GM21619 (cell line): Measurements from ENCODE around the gene CCSER1.
"Not testable (repeated sequence)": the region's sequence is repeated elsewhere in the genome, so short reads cannot be mapped to it uniquely, and the experiment has no call there.

ENCODE experiments used
- ATAC-seq: cut with Tn5 transposase; IDR thresholded peaks from one replicate; pipeline ENCODE4 v1.9.1; 2021; ENCODE audit not compliant: unreplicated experiment

The CCSER1 gene

DNA sequence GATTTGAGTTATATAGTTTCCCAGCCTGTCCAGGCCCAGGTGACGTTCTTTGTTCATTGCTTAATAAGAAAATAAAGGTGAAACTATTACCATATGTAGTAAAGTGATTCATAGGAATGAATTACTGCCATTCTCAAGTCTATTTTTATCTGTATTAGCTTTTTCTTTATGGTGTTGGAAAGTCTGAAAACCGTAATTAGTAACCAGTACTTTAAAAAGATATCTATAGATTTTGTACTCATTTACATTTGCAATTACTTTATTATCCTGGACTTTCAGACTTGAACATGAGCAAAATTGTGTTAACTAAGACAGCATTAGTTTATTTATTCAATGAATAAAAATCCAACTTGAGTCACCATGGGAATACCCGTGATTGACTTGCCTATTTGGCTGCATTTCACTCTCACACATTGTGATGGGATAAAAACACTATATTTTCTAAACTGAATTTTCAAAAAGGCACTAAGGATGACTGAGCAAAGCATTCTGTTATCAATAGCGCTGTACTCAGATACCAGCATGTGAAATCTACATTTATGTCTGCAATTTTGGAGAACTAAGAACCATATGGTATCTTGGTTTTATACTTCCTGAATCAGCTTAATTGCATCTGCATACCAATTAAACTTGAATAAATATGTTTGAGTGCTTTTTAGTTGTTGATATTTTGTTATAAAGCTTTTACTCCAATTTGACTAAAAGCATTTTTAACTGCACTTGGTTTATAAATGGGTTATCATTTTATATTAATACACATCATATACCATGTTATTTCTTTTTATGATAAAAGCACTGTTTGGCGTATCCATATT is 154.6 kb downstream of the CCSER1 start:
- ATAC-seq, result no peak

DNA sequence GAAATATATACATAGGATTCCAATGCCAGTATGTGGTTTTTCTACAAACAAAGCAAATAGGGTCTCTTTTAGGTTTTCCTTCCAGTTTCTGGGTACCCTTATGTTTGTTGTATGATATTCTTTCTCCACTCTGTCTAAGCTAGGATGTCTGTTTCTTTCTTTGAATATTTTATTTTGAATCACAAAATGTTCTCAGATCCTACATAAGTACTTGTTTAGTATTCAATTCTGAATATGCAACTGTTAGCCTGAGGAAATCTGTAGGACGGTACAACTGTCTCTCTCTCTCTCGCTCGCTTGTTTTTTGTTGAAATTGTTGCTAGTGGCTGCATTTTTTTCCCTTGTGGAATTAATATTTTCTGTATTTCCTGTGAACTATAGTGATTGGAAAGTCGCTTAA is 163.2 kb downstream of the CCSER1 start:
- ATAC-seq, result no peak

- no peak for ATAC-seq
Measured at GRCh38 chr4:90292438-90292837, 165.2 kb downstream of the CCSER1 start.

DNA sequence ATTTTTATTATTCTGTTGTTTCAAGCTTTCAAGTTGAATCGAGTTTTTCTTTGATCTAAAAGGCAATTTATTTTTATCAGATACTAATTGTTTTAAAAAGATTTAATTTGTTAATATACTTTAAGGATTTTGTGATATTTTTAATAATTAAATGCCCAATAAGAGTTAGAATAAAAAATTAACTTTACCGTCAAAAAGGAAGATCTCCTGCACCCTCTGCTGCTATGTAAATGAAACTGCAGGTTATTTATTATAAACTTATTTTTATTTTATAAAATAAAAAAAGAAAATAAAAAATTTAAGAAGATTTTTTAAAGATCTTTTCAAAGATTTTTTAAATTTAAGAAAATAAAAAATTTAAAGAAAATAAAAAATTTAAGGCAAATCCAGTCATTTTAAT is 166.1 kb downstream of the CCSER1 start:
- ATAC-seq, result no peak

DNA sequence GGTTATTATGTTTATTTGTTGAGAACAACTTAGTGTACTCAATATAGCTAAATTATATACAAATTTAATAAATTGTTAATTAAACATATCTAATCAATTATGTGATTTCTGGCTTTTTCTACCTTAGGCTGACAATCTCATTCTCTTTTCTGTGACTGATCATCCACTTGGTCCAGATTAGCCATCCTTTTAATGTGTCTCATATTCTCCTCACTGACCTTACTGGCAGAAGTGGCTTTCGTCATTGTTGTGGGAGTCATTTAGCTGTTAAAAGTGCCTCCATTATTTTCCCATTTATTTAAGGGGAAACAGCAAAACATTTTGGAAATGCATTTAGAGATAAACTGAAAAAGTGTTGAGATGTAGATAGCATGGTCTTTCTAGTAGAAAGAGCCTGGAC is 172.2 kb downstream of the CCSER1 start:
- no peak for ATAC-seq

DNA sequence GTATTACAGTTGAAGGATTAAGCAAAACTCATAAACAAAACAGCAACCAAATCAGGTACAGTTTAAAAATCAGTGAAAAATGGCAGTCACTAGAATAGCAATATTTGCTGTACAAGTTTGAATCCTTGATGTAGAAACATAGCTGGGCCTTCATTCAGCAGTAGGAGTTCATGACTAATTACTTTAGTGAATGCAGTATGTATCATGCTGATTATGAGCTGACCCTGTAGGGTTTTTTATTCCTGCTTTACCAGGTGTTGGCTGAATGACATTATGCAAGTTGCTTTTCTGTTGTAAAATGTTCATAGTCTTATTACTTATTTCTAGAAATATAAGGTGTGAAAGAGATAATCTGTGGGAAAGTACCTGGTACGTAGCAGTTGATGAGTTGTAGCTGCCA is 179.6 kb downstream of the CCSER1 start:
- ATAC-seq, result no peak

GRCh38 chr4:90317140-90317539 is 189.9 kb downstream of the CCSER1 start:
- ATAC-seq, result not testable (repeated sequence)

DNA sequence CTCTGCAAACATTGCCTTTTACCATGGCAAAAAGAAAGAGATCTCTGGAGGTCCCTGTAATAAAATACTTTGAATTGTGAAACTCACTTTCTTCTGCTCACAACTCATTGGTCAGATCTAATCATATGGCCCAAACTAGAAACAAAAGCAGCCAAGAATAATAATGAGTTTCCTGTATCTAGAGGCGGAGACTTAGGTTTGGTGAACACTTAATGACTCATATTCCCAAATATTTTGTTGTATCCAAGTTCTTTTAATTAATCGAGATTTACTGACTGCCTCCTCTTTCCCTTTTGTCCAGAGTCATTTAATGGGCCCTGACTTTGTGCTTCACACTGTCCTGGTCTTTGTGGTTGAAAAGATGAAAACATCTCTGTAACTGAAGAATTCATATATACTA is 190.6 kb downstream of the CCSER1 start:
- no peak for ATAC-seq

DNA sequence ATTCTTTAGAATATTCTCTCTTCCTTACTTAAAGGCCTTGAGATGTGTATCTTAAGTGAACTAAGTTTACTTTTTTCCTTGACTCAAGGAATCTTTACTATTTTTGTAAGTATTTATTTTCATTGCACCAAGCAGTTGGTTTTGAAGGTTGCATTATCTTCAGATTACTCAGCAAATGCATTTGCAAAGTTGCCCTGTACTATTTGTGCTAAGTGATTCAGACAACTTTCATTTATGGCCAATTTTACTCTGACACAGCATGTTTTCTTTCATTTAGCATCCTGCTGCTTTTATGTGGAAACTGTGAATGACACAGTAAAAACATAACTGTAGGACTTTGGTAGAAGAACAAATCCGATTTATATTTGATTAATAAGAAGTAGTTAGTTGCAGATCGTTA is 191.0 kb downstream of the CCSER1 start:
- ATAC-seq, result no peak

DNA sequence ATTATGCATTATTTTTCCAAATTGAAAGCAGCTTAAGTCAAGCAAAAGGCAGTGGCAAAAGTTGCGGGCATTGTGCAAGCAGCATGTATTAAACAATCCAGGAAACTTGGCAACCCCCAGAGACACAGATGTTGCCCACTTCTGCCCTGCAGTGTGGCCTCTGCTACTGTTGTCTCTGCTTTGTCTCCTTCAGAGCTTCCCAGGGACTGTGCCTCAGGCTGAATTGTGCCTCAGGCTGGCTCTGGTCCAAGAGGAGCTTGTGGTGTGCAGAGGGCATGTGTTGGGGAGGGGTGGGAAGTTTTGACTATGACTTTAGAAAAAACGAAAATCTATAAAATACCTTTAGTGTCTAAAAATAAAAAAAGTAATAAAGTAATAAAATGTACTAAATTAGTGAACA is 201.4 kb downstream of the CCSER1 start:
- no peak for ATAC-seq

DNA sequence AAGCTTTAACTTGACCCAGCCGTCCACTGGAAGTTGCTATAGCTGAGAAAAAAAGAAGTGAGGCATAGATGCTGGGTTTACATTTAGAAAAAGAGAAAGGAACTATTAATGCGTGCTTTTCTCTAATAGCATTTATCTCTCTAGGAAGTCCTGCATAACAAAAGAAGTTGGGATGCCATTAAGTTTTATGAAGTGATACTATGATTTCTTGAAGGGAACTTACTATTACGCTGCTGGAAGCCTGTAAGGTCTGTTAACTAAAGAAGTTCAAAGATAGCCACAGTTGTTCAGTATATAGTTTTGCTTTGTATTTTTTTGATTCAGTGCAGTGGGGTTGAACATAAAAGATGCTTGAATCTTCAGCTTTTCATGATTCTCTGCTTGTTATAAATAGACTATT is 203.4 kb downstream of the CCSER1 start:
- no peak for ATAC-seq

- ATAC-seq, result no peak
Measured at GRCh38 chr4:90345549-90346215, 218.5 kb downstream of the CCSER1 start.

- ATAC-seq, result no peak
Measured at GRCh38 chr4:90349636-90350035, 222.4 kb downstream of the CCSER1 start.

GRCh38 chr4:90357117-90357710 is 230.0 kb downstream of the CCSER1 start:
- ATAC-seq, result peak; percentile 72

DNA sequence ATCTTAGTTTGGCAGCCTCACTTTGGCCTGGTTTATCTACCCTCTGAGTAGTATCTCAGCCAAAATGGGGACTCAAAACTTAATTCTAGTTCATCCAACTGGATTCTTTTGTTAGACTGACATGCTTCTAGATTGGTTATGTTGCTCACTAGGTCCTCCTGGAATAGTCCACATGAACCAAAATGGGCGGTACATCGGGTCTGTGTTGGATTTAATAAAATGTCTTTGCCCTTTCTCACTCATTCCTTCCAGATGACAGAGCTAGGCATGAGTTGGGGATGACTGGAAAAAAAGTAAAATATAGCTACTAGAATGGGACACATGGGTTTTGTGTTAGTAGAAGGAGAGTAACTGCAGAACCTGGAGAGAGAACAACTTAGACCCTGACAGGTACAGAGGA is 247.9 kb downstream of the CCSER1 start:
- ATAC-seq, result no peak

DNA sequence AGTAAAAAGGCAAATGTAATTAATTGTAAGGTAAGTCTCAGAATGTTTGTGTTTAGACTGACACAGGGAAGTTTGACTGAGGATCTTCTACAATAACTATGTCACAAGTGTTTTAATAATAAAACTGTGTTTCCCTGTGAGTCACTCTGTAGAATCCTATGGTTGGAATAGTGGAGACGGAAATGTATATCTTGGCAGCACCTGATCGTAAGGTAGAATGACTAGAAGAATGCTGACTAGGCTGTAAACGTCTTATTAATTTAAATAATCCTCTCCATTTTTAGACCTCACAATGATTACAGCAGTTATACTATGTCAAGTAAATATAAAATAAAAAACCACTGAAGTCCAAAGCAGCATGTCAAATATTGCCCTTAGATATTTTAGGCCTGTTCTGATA is 266.0 kb downstream of the CCSER1 start:
- no peak for ATAC-seq

DNA sequence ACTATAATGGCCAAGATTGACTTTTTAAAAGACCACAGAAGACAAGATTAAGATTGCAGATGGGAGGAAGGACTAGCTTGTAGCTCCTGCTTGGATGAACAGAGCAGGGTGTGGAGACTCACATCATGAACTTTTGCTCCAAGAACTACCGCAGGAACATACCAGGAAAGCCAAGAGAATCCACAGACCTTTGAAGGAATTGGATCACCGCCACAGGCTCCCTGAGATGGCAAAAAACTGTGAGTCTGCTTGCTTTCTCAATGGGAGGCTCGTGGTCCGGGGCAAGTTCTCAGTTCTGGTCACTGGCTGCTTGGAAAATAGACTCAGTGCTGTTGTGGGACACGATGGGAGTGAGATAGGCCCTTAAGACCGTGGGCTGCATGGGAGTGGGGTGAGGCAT is 276.6 kb downstream of the CCSER1 start:
- no peak for ATAC-seq

DNA sequence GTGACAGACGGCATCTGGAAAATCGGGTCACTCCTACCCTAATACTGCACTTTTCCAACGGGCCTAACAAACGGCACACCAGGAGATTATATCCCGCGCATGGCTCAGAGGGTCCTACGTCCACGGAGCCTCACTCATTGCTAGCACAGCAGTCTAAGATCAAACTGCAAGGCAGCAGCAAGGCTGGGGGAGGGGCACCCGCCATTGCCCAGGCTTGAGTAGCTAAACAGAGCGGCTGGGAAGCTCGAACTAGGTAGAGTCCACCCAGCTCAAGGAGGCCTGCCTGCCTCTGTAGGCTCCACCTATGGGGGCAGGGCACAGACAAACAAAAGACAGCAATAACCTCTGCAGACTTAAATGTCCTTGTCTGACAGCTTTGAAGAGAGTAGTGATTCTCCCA is 280.7 kb downstream of the CCSER1 start:
- not testable (repeated sequence) for ATAC-seq

DNA sequence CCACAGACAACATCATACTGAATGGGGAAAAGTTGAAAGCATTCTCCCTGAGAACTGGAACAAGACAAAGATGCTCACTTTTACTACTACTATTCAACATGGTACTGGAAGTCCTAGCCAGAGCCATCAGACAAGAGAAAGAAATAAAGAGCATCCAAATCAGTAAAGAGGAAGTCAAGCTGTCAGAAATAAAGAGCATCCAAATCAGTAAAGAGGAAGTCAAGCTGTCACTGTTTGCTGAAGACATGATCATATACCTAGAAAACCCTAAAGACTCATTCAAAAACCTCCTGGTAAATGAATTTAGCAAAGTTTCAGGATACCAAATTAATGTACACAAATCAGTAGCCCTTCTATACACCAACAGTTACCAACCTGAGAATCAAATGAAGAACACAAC is 285.6 kb downstream of the CCSER1 start:
- ATAC-seq, result not testable (repeated sequence)

GRCh38 chr4:90415116-90415515 is 287.9 kb downstream of the CCSER1 start:
- ATAC-seq, result no peak

GRCh38 chr4:90419124-90419711 is 292.0 kb downstream of the CCSER1 start:
- peak; percentile 92 for ATAC-seq

DNA sequence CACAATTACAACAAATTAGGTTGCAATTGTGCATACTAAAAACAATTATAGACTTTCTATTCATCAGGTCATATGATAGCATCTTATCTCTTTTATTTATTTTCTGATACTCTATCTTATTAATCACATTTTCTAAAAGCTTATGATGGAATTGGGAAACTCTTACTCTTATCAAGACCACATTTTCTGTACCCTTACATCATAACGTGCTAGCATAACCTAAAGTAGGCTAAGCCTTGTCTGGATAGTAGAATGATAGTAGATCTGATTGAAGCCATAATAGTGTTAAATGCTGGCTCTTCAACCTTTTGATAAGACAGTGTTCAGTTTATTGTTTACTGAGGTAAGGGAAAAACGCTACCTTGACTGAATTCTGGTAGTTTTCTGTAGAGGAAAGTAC is 294.0 kb downstream of the CCSER1 start:
- no peak for ATAC-seq
